Effector memory CD8-positive, alpha-beta T cell (primary cell): Measurements from ENCODE around the gene PAQR5.

ENCODE experiments used
- ATAC-seq: fragments of 150-1000 bp; cut with Tn5 transposase; replicated peaks from 2 replicates; pipeline ENCODE4 v1.10.0; 2021; ENCODE audit warnings: mild to moderate bottlenecking, moderate library complexity
- DNase-seq, 3 experiments: peaks; one replicate each; pipeline ENCODE4 v3.0.0; 2021
- H3K27ac Mint-ChIP-seq, 2 donors: one replicate each; pipeline ENCODE4 v1.8.0; 2022; ENCODE audit warnings: mild to moderate bottlenecking in 2 of 2, mixed read lengths in 2 of 2, moderate library complexity in 2 of 2
- H3K27me3 Mint-ChIP-seq, 2 donors: one replicate each; pipeline ENCODE4 v1.8.0; 2022; ENCODE audit warnings: mixed read lengths in 2 of 2
- H3K36me3 Mint-ChIP-seq: one replicate; pipeline ENCODE4 v1.8.0; 2022; ENCODE audit warnings: mild to moderate bottlenecking, moderate library complexity, mixed read lengths; ENCODE audit not compliant: insufficient read depth
- H3K4me1 Mint-ChIP-seq, 2 donors: one replicate each; pipeline ENCODE4 v1.8.0; 2022; ENCODE audit warnings: low read depth in 2 of 2, mixed read lengths in 2 of 2
- H3K4me3 Mint-ChIP-seq, 2 donors: one replicate each; pipeline ENCODE4 v1.8.0; 2022; ENCODE audit warnings: mild to moderate bottlenecking in 2 of 2, mixed read lengths in 2 of 2, moderate library complexity in 2 of 2
- H3K9me3 Mint-ChIP-seq, 2 donors: one replicate each; pipeline ENCODE4 v1.8.0; 2022; ENCODE audit warnings: mixed read lengths in 2 of 2
- total RNA-seq, 9 experiments: gene quantifications; one replicate each; lab custom pipeline; 2026; lab: John Stamatoyannopoulos, UW

PAQR5 gene
- total RNA-seq, result 0 to 0.43 (median 0) reads per million in 9 experiments

- no peak for ATAC-seq
- DNase-seq, result no peak
- Mint-ChIP-seq H3K4me3 (peak within 1 kb of the TSS; percentile 60 to 66), H3K36me3 (no peaks in the 10 kb centered on the region), H3K27ac (peak within 1 kb of the TSS; percentile 47 to 56), H3K4me1 (peaks cover 4 to 12% of the 10 kb centered on the region in 2 donors), H3K9me3 (no peaks in the 10 kb centered on the region), H3K27me3 (peaks cover 57 to 95% of the 10 kb centered on the region in 2 donors)
Measured at GRCh38 chr15:69298697-69299441, at the start of gene PAQR5. Gene PAQR5, plus strand, starts transcription at chr15:69298912. Its CDS starts 61,169 bp downstream, at chr15:69360081.

- no peak for DNase-seq
- ATAC-seq, result no peak
- H3K36me3 Mint-ChIP-seq, result no peaks in the 10 kb centered on the region
- no peaks in the 10 kb centered on the region for H3K27me3 Mint-ChIP-seq
- H3K4me3 Mint-ChIP-seq, result no peak overlapping the region
- no peaks in the 10 kb centered on the region for H3K4me1 Mint-ChIP-seq
- H3K9me3 Mint-ChIP-seq, result no peaks in the 10 kb centered on the region
- H3K27ac Mint-ChIP-seq, result no peak overlapping the region
Measured at GRCh38 chr15:69253156-69253555, 45.6 kb upstream of the PAQR5 start.

- Mint-ChIP-seq H3K4me1 (no peaks in the 10 kb centered on the region), H3K4me3 (no peak overlapping the region), H3K27me3 (no peaks in the 10 kb centered on the region), H3K27ac (no peak overlapping the region), H3K9me3 (no peaks in the 10 kb centered on the region), H3K36me3 (no peaks in the 10 kb centered on the region)
- ATAC-seq (no peak), DNase-seq (no peak)
Measured at GRCh38 chr15:69265347-69265955, 33.3 kb upstream of the PAQR5 start.

GRCh38 chr15:69271217-69271616 lies 27.5 kb upstream of the PAQR5 start:
- no peak overlapping the region for H3K27ac Mint-ChIP-seq
- H3K27me3 Mint-ChIP-seq, result peaks cover 4 to 6% of the 10 kb centered on the region in 2 donors
- DNase-seq, result no peak
- H3K4me1 Mint-ChIP-seq, result no peaks in the 10 kb centered on the region
- no peaks in the 10 kb centered on the region for H3K36me3 Mint-ChIP-seq
- ATAC-seq, result no peak
- H3K9me3 Mint-ChIP-seq, result no peaks in the 10 kb centered on the region
- H3K4me3 Mint-ChIP-seq, result no peak overlapping the region

- no peak for ATAC-seq
- no peak overlapping the region for H3K4me3 Mint-ChIP-seq
- no peaks in the 10 kb centered on the region for H3K36me3 Mint-ChIP-seq
- H3K4me1 Mint-ChIP-seq, result no peaks in the 10 kb centered on the region
- H3K27ac Mint-ChIP-seq, result no peak overlapping the region
- peaks cover 9 to 15% of the 10 kb centered on the region in 2 donors for H3K27me3 Mint-ChIP-seq
- no peaks in the 10 kb centered on the region for H3K9me3 Mint-ChIP-seq
- DNase-seq, result no peak
Measured at GRCh38 chr15:69272139-69272538, 26.6 kb upstream of the PAQR5 start.

GRCh38 chr15:69272891-69273290 lies 25.8 kb upstream of the PAQR5 start:
- Mint-ChIP-seq H3K27me3 (peaks cover 13 to 17% of the 10 kb centered on the region in 2 donors), H3K27ac (no peak overlapping the region), H3K36me3 (no peaks in the 10 kb centered on the region), H3K4me1 (no peaks in the 10 kb centered on the region), H3K4me3 (no peak overlapping the region), H3K9me3 (no peaks in the 10 kb centered on the region)
- DNase-seq (no peak), ATAC-seq (no peak)

- DNase-seq (no peak), ATAC-seq (no peak)
- Mint-ChIP-seq H3K27me3 (peaks cover 22 to 33% of the 10 kb centered on the region in 2 donors), H3K9me3 (no peaks in the 10 kb centered on the region), H3K4me1 (no peaks in the 10 kb centered on the region), H3K27ac (no peak overlapping the region), H3K4me3 (no peak overlapping the region), H3K36me3 (no peaks in the 10 kb centered on the region)
Measured at GRCh38 chr15:69275074-69275670, 23.5 kb upstream of the PAQR5 start.

- no peak for ATAC-seq
Measured at GRCh38 chr15:69275933-69276560, 22.7 kb upstream of the PAQR5 start.

GRCh38 chr15:69277316-69277715 lies 21.4 kb upstream of the PAQR5 start:
- H3K4me3 Mint-ChIP-seq, result no peak overlapping the region
- no peak for ATAC-seq
- H3K9me3 Mint-ChIP-seq, result no peaks in the 10 kb centered on the region
- H3K27ac Mint-ChIP-seq, result no peak overlapping the region
- H3K4me1 Mint-ChIP-seq, result no peaks in the 10 kb centered on the region
- no peaks in the 10 kb centered on the region for H3K36me3 Mint-ChIP-seq
- H3K27me3 Mint-ChIP-seq, result peaks cover 30 to 42% of the 10 kb centered on the region in 2 donors
- DNase-seq, result no peak

More at GRCh38 chr15:69275933-69276560, 22.7 kb upstream of the PAQR5 start:
- Mint-ChIP-seq H3K27me3 (peaks cover 22 to 33% of the 10 kb centered on the region in 2 donors), H3K4me3 (no peak overlapping the region), H3K27ac (no peak overlapping the region), H3K36me3 (no peaks in the 10 kb centered on the region), H3K4me1 (no peaks in the 10 kb centered on the region), H3K9me3 (no peaks in the 10 kb centered on the region)
- no peak for DNase-seq

- Mint-ChIP-seq H3K27me3 (peaks cover 38 to 58% of the 10 kb centered on the region in 2 donors), H3K4me3 (no peak overlapping the region), H3K36me3 (no peaks in the 10 kb centered on the region), H3K4me1 (no peaks in the 10 kb centered on the region), H3K27ac (no peak overlapping the region), H3K9me3 (no peaks in the 10 kb centered on the region)
- DNase-seq, result no peak
- no peak for ATAC-seq
Measured at GRCh38 chr15:69279636-69280035, 19.1 kb upstream of the PAQR5 start.

- no peak overlapping the region for H3K4me3 Mint-ChIP-seq
- ATAC-seq, result no peak
- H3K27me3 Mint-ChIP-seq, result peaks cover 34 to 56% of the 10 kb centered on the region in 2 donors
- H3K9me3 Mint-ChIP-seq, result no peaks in the 10 kb centered on the region
- H3K27ac Mint-ChIP-seq, result no peak overlapping the region
- no peak for DNase-seq
- no peaks in the 10 kb centered on the region for H3K36me3 Mint-ChIP-seq
- H3K4me1 Mint-ChIP-seq, result no peaks in the 10 kb centered on the region
Measured at GRCh38 chr15:69280783-69281182, 17.9 kb upstream of the PAQR5 start.

GRCh38 chr15:69282104-69282743 lies 16.5 kb upstream of the PAQR5 start:
- H3K36me3 Mint-ChIP-seq, result no peaks in the 10 kb centered on the region
- ATAC-seq, result no peak
- H3K4me1 Mint-ChIP-seq, result no peaks in the 10 kb centered on the region
- no peak overlapping the region for H3K4me3 Mint-ChIP-seq
- no peaks in the 10 kb centered on the region for H3K9me3 Mint-ChIP-seq
- DNase-seq, result no peak
- peaks cover 28 to 42% of the 10 kb centered on the region in 2 donors for H3K27me3 Mint-ChIP-seq
- H3K27ac Mint-ChIP-seq, result no peak overlapping the region

- Mint-ChIP-seq H3K4me1 (no peaks in the 10 kb centered on the region), H3K4me3 (no peak overlapping the region), H3K36me3 (no peaks in the 10 kb centered on the region), H3K27ac (no peak overlapping the region), H3K9me3 (no peaks in the 10 kb centered on the region), H3K27me3 (peaks cover 22 to 25% of the 10 kb centered on the region in 2 donors)
- DNase-seq (no peak), ATAC-seq (no peak)
Measured at GRCh38 chr15:69285834-69286233, 12.9 kb upstream of the PAQR5 start.
